ENCODE results near the gene ATP6V1F.

ATP6V1F gene

DNA sequence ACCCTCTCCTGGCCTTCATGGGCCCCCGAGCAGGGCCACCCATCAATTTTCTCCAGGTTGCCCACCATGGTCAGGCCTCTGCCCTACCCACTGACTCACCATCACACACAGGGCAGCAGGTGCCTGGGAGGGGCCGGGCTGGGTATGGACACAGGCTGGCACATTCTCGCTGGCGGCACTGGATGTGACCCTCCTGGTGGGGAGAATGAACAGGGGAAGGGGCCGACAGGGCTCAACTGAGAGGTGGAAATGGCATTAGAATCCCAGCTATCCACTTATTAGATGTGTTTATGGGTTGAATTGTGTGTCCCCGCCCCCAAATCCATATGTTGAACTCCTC is 31.4 kb downstream of the ATP6V1F start:
- 87 to 100% methylated on average over 3 to 4 of the region's 6 CpGs for WGBS, 2 experiments (ENCODE audit: insufficient coverage in 2 of 2)
- Histone ChIP-seq H3K4me3 (ENCODE audit: extremely low read depth, insufficient read depth, low read length, poor library complexity, severe bottlenecking) (no peak overlapping the region), H3K27ac (ENCODE audit: low read depth, low read length, severe bottlenecking) (no peak overlapping the region), H3K4me1 (ENCODE audit: control insufficient read depth, insufficient read depth, low read length, poor library complexity, severe bottlenecking) (no peaks in the 10 kb centered on the region), H3K9me3 (ENCODE audit: control insufficient read depth, low read length) (peaks cover under 1% of the 10 kb centered on the region), H3K36me3 (ENCODE audit: control insufficient read depth, insufficient read depth, low read length) (peaks cover 8% of the 10 kb centered on the region)

DNA sequence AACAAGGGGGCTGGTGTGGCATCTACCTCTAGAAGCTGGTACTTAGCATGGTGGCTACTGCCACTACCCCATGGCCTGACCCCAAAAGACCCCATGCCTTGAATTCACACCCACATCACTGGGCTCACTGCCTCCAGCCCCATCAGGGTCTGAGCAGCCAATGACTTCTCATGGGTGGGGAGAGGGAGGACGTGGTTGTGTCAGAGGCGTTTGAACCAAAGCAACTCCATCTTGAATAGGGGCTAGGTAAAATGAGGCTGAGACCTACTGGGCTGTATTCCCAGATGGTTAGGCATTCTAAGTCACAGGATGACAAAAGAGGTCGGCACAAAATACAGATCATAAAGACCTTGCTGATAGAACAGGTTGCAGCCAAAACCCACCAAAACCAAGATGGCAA is 32.7 kb downstream of the ATP6V1F start:
- H3K36me3 ChIP-seq (ENCODE audit: control insufficient read depth, insufficient read depth, low read length), result peaks cover 18% of the 10 kb centered on the region
- H3K4me1 ChIP-seq (ENCODE audit: control insufficient read depth, insufficient read depth, low read length, poor library complexity, severe bottlenecking), result no peaks in the 10 kb centered on the region
- no peak overlapping the region for H3K27ac ChIP-seq (ENCODE audit: low read depth, low read length, severe bottlenecking)
- peaks cover 13% of the 10 kb centered on the region for H3K9me3 ChIP-seq (ENCODE audit: control insufficient read depth, low read length)
- no peak overlapping the region for H3K4me3 ChIP-seq (ENCODE audit: extremely low read depth, insufficient read depth, low read length, poor library complexity, severe bottlenecking)
- WGBS, 2 experiments (ENCODE audit: insufficient coverage in 2 of 2), result 94 to 95% methylated on average over 2 of the region's 3 CpGs

DNA sequence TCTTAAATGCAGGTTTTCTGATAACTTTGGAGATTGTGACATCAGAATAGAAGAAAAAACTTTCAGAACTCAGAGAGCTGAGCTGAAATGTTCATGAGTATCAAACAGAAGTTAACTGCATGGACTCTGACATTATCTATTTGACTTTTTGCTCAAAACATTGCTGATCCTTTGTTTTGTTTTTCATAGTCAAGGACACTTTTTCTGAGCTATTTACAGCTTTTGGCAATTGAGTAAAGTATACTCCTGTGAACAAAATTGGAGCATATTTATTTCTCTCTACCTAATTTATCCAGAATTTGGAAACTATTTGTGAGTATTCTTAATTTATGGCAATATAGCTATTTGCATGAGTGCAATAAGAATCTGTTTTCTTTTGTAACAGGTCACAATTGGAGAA is 36.7 kb downstream of the ATP6V1F start:
- no peaks in the 10 kb centered on the region for H3K4me1 ChIP-seq (ENCODE audit: control insufficient read depth, insufficient read depth, low read length, poor library complexity, severe bottlenecking)
- H3K4me3 ChIP-seq (ENCODE audit: extremely low read depth, insufficient read depth, low read length, poor library complexity, severe bottlenecking), result no peak overlapping the region
- H3K9me3 ChIP-seq (ENCODE audit: control insufficient read depth, low read length), result peaks cover 13% of the 10 kb centered on the region
- no peak overlapping the region for H3K27ac ChIP-seq (ENCODE audit: low read depth, low read length, severe bottlenecking)
- H3K36me3 ChIP-seq (ENCODE audit: control insufficient read depth, insufficient read depth, low read length), result peaks cover 47% of the 10 kb centered on the region

DNA sequence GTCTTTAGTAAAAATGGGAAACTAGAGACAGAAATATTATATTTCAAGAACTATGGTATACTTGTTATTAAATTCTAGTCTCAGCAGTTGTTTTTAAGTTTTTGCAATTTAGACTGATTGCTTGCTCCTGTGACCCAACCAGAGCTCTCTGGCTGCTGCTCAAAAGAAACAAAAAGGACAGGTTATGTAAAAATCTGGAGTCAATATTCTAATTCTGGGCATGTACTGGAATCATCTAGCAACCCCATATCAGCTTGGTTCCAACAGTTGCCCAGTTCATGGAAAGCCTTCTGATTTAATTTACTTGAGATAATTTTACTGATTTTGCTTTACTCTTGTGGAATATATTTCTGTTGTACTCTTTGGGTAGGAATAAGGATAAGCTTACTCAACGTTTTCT is 37.6 kb downstream of the ATP6V1F start:
- WGBS, 2 experiments (ENCODE audit: insufficient coverage in 2 of 2), result no CpG with 5 or more reads among the region's 1 CpG
- H3K36me3 ChIP-seq (ENCODE audit: control insufficient read depth, insufficient read depth, low read length), result peaks cover 50% of the 10 kb centered on the region
- no peak overlapping the region for H3K4me3 ChIP-seq (ENCODE audit: extremely low read depth, insufficient read depth, low read length, poor library complexity, severe bottlenecking)
- peaks cover 13% of the 10 kb centered on the region for H3K9me3 ChIP-seq (ENCODE audit: control insufficient read depth, low read length)
- no peak overlapping the region for H3K27ac ChIP-seq (ENCODE audit: low read depth, low read length, severe bottlenecking)
- H3K4me1 ChIP-seq (ENCODE audit: control insufficient read depth, insufficient read depth, low read length, poor library complexity, severe bottlenecking), result no peaks in the 10 kb centered on the region

DNA sequence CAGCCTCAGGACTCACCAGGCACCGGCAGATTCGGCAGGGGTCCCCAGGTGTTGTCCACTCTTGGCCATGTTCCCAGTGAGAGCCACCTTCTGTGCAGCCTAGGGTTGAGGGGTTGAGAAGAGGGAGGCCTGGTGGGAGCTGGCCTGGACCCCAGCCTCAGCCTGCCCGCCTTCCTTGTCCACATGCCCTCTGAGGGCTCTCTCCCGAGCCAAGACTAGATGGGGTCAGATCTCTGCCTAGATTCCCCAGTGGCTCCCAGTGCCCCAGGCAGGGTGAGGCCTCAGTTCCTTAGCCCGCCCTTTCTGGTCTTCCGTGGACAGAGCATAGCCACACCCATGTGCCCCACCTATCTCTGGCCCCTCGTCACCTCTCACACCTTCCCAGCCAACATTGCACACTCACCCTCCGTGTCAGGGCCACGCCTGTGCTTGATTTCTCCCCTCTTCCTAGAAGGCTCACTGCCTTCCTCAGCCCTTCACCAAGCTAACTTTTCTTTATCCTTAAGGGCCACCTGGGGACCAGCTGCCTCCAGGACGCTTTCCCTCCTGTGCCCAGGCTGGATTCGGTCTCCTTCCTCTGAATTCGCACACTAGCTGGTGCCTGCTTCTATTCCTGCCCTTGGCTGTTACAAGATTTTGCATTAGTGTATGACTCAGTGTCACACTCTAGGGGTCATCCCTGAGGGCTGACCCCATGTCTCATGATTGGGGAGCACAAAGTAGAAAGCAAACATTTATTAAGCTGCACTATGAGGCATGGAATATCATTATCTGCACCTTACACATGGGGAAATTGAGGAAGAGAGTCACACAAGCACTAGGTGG is 40.3 kb downstream of the ATP6V1F start:
- WGBS, 2 experiments (ENCODE audit: insufficient coverage in 2 of 2), result 91 to 95% methylated on average over 12 of the region's 12 CpGs
- Histone ChIP-seq H3K4me1 (ENCODE audit: control insufficient read depth, insufficient read depth, low read length, poor library complexity, severe bottlenecking) (no peaks in the 10 kb centered on the region), H3K36me3 (ENCODE audit: control insufficient read depth, insufficient read depth, low read length) (peaks cover 68% of the 10 kb centered on the region), H3K27ac (ENCODE audit: low read depth, low read length, severe bottlenecking) (no peak overlapping the region), H3K4me3 (ENCODE audit: extremely low read depth, insufficient read depth, low read length, poor library complexity, severe bottlenecking) (no peak overlapping the region), H3K9me3 (ENCODE audit: control insufficient read depth, low read length) (peaks cover 13% of the 10 kb centered on the region)

DNA sequence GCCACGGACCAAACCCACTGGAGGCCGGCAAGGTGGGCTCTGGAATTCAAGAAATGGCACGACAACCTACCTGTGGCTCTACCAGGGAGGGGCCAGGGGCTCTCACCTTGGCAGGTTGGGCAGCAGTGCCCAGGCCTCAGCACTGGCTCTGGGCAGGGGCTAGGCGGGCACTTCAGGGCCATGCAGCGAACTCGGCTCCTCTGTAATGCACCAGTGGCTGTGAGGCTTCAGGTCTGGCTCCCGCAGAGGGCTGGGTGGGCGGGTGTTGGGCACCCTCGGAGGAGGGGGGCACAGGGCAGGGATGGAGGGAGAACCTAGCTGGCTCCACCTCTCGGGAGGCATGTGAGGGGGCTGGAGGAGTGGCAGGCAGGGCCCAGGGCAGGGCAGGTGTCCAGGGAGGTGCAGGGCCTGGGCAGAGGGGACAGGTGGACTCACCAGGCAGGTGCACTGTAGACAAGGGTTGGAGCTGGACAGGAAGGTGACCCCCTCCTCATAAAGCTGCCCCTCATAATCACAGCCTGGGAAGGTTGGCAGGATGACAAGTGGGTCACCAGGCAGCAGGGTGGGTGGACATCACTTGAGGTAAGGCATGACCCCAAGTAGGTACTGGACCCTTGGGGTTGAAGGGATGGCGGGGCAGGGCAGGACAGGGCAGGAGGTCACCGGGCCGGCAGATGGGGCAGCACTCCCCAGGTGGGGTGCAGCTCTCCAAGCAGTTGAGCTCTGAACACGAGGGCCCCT is 41.1 kb downstream of the ATP6V1F start:
- no peak overlapping the region for H3K4me3 ChIP-seq (ENCODE audit: extremely low read depth, insufficient read depth, low read length, poor library complexity, severe bottlenecking)
- H3K9me3 ChIP-seq (ENCODE audit: control insufficient read depth, low read length), result peaks cover 13% of the 10 kb centered on the region
- 89 to 91% methylated on average over 10 to 13 of the region's 14 CpGs for WGBS, 2 experiments (ENCODE audit: insufficient coverage in 2 of 2)
- no peak overlapping the region for H3K27ac ChIP-seq (ENCODE audit: low read depth, low read length, severe bottlenecking)
- H3K4me1 ChIP-seq (ENCODE audit: control insufficient read depth, insufficient read depth, low read length, poor library complexity, severe bottlenecking), result peaks cover 3% of the 10 kb centered on the region
- peaks cover 68% of the 10 kb centered on the region for H3K36me3 ChIP-seq (ENCODE audit: control insufficient read depth, insufficient read depth, low read length)

DNA sequence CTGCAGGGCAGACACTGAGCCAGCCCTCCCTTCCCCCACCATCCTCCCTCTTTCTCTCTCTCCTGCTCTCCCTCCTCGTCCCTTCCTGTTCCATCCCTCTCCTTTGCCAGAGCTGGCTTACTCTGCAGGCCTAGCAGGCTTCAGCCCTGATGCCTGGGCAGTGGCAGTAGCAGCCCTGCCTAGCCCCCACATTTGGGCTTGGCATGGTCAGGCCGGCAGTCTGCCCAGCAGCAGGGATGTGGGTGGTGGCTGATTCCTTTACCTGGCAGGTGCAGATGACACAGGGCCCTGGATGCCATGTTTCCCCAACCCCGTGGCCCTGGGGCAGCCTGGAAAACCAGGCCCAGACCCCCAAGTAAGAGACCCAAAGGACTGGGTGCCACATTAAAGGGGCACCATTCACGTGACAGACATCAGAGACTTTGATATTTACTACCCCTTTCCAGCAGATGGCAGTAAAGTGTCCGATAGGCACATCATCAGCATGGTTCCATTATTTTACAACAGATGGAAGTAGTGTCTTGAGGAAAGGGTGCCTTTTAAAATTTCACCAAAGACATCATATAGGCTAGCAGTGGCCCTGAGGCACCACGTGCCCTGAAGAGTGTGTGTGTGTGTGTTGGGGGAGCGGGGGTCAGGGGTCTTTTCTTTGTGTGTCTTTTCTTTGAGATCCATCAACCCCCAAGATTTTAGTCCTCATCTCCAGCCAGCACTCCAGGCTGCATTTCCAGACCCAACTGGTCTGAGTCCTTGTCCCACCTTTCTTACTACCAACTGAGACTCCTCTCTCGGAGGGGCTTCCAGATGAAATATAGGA is 41.9 kb downstream of the ATP6V1F start:
- peaks cover 10% of the 10 kb centered on the region for H3K4me1 ChIP-seq (ENCODE audit: control insufficient read depth, insufficient read depth, low read length, poor library complexity, severe bottlenecking)
- peaks cover 7% of the 10 kb centered on the region for H3K9me3 ChIP-seq (ENCODE audit: control insufficient read depth, low read length)
- WGBS, 2 experiments (ENCODE audit: insufficient coverage in 2 of 2), result 61 to 70% methylated on average over 4 of the region's 8 CpGs
- H3K27ac ChIP-seq (ENCODE audit: low read depth, low read length, severe bottlenecking), result no peak overlapping the region
- peaks cover 64% of the 10 kb centered on the region for H3K36me3 ChIP-seq (ENCODE audit: control insufficient read depth, insufficient read depth, low read length)
- H3K4me3 ChIP-seq (ENCODE audit: extremely low read depth, insufficient read depth, low read length, poor library complexity, severe bottlenecking), result no peak overlapping the region

DNA sequence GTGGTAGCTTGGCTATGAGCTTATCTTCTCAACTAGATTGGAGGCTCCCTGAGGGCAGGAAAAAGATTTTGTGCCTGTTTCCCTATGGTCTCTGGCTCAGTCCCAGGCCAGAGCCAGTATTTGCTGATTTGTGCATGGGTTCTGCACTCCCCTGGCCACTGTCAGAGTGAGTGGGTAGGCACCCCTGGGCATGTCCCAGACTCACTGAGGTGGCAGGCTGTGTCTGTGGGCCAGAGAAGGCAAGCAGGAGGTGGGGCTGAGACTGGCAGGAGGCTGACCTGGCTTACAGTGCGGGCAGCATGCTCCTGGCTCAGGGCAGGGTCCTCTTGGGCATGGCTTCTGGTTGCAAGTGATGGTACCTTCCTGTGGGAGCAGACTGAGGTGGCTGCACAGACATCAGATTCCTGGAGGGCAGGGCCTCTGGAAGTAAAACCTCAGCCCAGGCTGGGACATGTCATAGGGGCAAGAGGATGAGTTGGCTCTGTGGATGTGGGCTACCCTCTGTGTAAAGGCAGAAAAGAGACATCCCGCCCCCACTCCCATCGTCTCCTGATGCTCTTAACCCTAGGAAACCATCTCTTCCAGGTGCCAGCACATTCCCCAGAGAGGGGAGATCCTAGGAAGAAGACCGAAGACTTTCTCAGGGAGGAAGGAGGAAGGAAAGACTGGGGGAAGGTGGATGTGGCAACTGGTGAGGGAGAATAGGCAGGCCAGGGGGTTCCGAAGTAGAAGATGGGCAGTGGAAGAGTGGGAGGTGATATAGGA is 43.5 kb downstream of the ATP6V1F start:
- 86 to 100% methylated on average over 1 to 3 of the region's 5 CpGs for WGBS, 2 experiments (ENCODE audit: insufficient coverage in 2 of 2)
- Histone ChIP-seq H3K27ac (ENCODE audit: low read depth, low read length, severe bottlenecking) (no peak overlapping the region), H3K4me3 (ENCODE audit: extremely low read depth, insufficient read depth, low read length, poor library complexity, severe bottlenecking) (no peak overlapping the region), H3K9me3 (ENCODE audit: control insufficient read depth, low read length) (no peaks in the 10 kb centered on the region), H3K36me3 (ENCODE audit: control insufficient read depth, insufficient read depth, low read length) (peaks cover 49% of the 10 kb centered on the region), H3K4me1 (ENCODE audit: control insufficient read depth, insufficient read depth, low read length, poor library complexity, severe bottlenecking) (peaks cover 13% of the 10 kb centered on the region)

DNA sequence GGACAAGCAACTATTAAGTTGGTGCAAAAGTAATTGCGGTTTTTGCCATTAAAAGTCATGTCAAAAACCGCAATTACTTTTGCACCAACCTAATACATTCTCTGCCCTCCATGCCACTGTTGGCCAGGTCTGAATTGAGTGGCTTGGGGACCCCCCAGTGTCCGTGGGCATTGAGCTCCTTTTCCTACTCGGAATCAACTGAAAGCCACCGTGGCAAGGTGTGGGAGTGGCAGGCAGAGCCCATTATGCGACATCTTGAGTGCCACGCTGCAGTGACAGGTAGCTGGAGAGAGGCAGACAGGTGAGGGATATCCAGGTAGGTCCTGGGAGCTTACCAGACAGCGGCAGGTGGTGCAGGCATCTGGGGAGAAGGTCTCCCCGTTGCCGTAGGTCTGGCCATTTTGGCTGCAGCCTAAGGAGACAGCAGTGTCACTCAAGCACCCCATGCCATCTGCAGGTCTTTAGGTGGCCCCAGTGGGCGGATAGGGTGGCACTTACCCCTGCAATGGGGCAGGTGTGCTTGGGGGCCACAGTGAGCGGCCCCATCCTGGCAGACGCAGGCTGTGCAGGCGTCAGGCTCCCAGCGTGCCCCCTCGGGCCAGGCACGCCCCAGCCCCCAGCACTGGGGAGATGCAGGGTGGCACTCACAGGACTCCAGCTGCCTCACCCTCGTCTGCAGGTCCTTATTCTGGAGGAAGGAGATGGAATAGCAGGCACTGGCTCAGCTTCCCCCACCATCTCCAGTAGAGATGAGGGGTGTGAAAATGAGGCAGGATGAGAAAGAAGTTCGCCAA is 44.3 kb downstream of the ATP6V1F start:
- 96 to 97% methylated on average over 14 to 17 of the region's 19 CpGs for WGBS, 2 experiments (ENCODE audit: insufficient coverage in 2 of 2)
- Histone ChIP-seq H3K9me3 (ENCODE audit: control insufficient read depth, low read length) (no peaks in the 10 kb centered on the region), H3K36me3 (ENCODE audit: control insufficient read depth, insufficient read depth, low read length) (peaks cover 43% of the 10 kb centered on the region), H3K27ac (ENCODE audit: low read depth, low read length, severe bottlenecking) (no peak overlapping the region), H3K4me1 (ENCODE audit: control insufficient read depth, insufficient read depth, low read length, poor library complexity, severe bottlenecking) (peaks cover 19% of the 10 kb centered on the region), H3K4me3 (ENCODE audit: extremely low read depth, insufficient read depth, low read length, poor library complexity, severe bottlenecking) (no peak overlapping the region)

Data from mesodermal cell (in vitro differentiated cells).